ENCODE measurements around the gene VPS35L.
A peak's percentile ranks its signal among the peaks of the same experiment; 100 is the strongest.
"Not testable (repeated sequence)": the region's sequence is repeated elsewhere in the genome, so short reads cannot be mapped to it uniquely, and the experiment has no call there.

VPS35L gene

GRCh38 chr16:19711643-19712042 lies 156.1 kb downstream of the VPS35L start:
- no peak overlapping the region for H3K9ac ChIP-seq (ENCODE audit: low read length in 2 of 2)
- peaks cover 11 to 29% of the 10 kb centered on the region in 2 donors for H3K36me3 ChIP-seq (ENCODE audit: control insufficient read depth in 2 of 2, insufficient read depth in 2 of 2, low read length in 2 of 2)
- peaks cover 5% of the 10 kb centered on the region for H3K4me1 ChIP-seq (ENCODE audit: control insufficient read depth, insufficient read depth, low read length)
- H3K27ac ChIP-seq (ENCODE audit: low read length), result no peak overlapping the region
- no peak overlapping the region for H3K4me3 ChIP-seq (ENCODE audit: low read length in 2 of 2)
- H3K9me3 ChIP-seq (ENCODE audit: control insufficient read depth in 2 of 2, low read length in 2 of 2), result no peaks in the 10 kb centered on the region
- no peaks in the 10 kb centered on the region for H3K27me3 ChIP-seq (ENCODE audit: control insufficient read depth in 1 of 2, insufficient read depth in 2 of 2, low read length in 2 of 2)

GRCh38 chr16:19712418-19713058 lies 157.0 kb downstream of the VPS35L start:
- H3K4me3 ChIP-seq (ENCODE audit: low read length in 2 of 2), result no peak overlapping the region
- no peaks in the 10 kb centered on the region for H3K9me3 ChIP-seq (ENCODE audit: control insufficient read depth in 2 of 2, low read length in 2 of 2)
- no peaks in the 10 kb centered on the region for H3K27me3 ChIP-seq (ENCODE audit: control insufficient read depth in 1 of 2, insufficient read depth in 2 of 2, low read length in 2 of 2)
- no peak overlapping the region for H3K27ac ChIP-seq (ENCODE audit: low read length)
- H3K9ac ChIP-seq (ENCODE audit: low read length in 2 of 2), result no peak overlapping the region
- peaks cover 12% of the 10 kb centered on the region for H3K4me1 ChIP-seq (ENCODE audit: control insufficient read depth, insufficient read depth, low read length)
- H3K36me3 ChIP-seq (ENCODE audit: control insufficient read depth in 2 of 2, insufficient read depth in 2 of 2, low read length in 2 of 2), result peaks cover 11 to 29% of the 10 kb centered on the region in 2 donors

- H3K9ac ChIP-seq (ENCODE audit: low read length in 2 of 2), result no peak overlapping the region
- no peak overlapping the region for H3K27ac ChIP-seq (ENCODE audit: low read length)
- no peaks in the 10 kb centered on the region for H3K27me3 ChIP-seq (ENCODE audit: control insufficient read depth in 1 of 2, insufficient read depth in 2 of 2, low read length in 2 of 2)
- no peak overlapping the region for H3K4me3 ChIP-seq (ENCODE audit: low read length in 2 of 2)
- H3K36me3 ChIP-seq (ENCODE audit: control insufficient read depth in 2 of 2, insufficient read depth in 2 of 2, low read length in 2 of 2), result peaks cover 11 to 29% of the 10 kb centered on the region in 2 donors
- H3K4me1 ChIP-seq (ENCODE audit: control insufficient read depth, insufficient read depth, low read length), result peaks cover 12% of the 10 kb centered on the region
- H3K9me3 ChIP-seq (ENCODE audit: control insufficient read depth in 2 of 2, low read length in 2 of 2), result no peaks in the 10 kb centered on the region
These were observed 158.2 kb downstream of the VPS35L start for GRCh38 chr16:19713697-19714096.

GRCh38 chr16:19715566-19715965 lies 160.1 kb downstream of the VPS35L start:
- peaks cover 11 to 15% of the 10 kb centered on the region in 2 donors for H3K36me3 ChIP-seq (ENCODE audit: control insufficient read depth in 2 of 2, insufficient read depth in 2 of 2, low read length in 2 of 2)

GRCh38 chr16:19716183-19716582 lies 160.7 kb downstream of the VPS35L start:
- H3K9ac ChIP-seq (ENCODE audit: low read length in 2 of 2), result no peak overlapping the region

More at GRCh38 chr16:19715566-19715965, 160.1 kb downstream of the VPS35L start:
- Histone ChIP-seq H3K27me3 (ENCODE audit: control insufficient read depth in 1 of 2, insufficient read depth in 2 of 2, low read length in 2 of 2) (no peaks in the 10 kb centered on the region), H3K9me3 (ENCODE audit: control insufficient read depth in 2 of 2, low read length in 2 of 2) (no peaks in the 10 kb centered on the region), H3K4me3 (ENCODE audit: low read length in 2 of 2) (no peak overlapping the region), H3K9ac (ENCODE audit: low read length in 2 of 2) (no peak overlapping the region), H3K4me1 (ENCODE audit: control insufficient read depth, insufficient read depth, low read length) (peaks cover 12% of the 10 kb centered on the region), H3K27ac (ENCODE audit: low read length) (no peak overlapping the region)

GRCh38 chr16:19716728-19717127 lies 161.2 kb downstream of the VPS35L start:
- Histone ChIP-seq H3K9ac (ENCODE audit: low read length in 2 of 2) (peak overlapping the region; percentile 74 to 79), H3K4me1 (ENCODE audit: control insufficient read depth, insufficient read depth, low read length) (peaks cover 12% of the 10 kb centered on the region), H3K36me3 (ENCODE audit: control insufficient read depth in 2 of 2, insufficient read depth in 2 of 2, low read length in 2 of 2) (peaks cover 11% of the 10 kb centered on the region in 2 donors), H3K4me3 (ENCODE audit: low read length in 2 of 2) (peak overlapping the region; percentile 85 to 93)
- not testable (repeated sequence) for H3K27ac ChIP-seq (ENCODE audit: low read length); H3K27me3 ChIP-seq (ENCODE audit: control insufficient read depth in 1 of 2, insufficient read depth in 2 of 2, low read length in 2 of 2); H3K9me3 ChIP-seq (ENCODE audit: control insufficient read depth in 2 of 2, low read length in 2 of 2)

More at GRCh38 chr16:19716183-19716582, 160.7 kb downstream of the VPS35L start:
- Histone ChIP-seq H3K4me3 (ENCODE audit: low read length in 2 of 2) (no peak overlapping the region), H3K27ac (ENCODE audit: low read length) (no peak overlapping the region), H3K4me1 (ENCODE audit: control insufficient read depth, insufficient read depth, low read length) (peaks cover 12% of the 10 kb centered on the region), H3K36me3 (ENCODE audit: control insufficient read depth in 2 of 2, insufficient read depth in 2 of 2, low read length in 2 of 2) (peaks cover 11 to 12% of the 10 kb centered on the region in 2 donors), H3K27me3 (ENCODE audit: control insufficient read depth in 1 of 2, insufficient read depth in 2 of 2, low read length in 2 of 2) (no peaks in the 10 kb centered on the region), H3K9me3 (ENCODE audit: control insufficient read depth in 2 of 2, low read length in 2 of 2) (no peaks in the 10 kb centered on the region)

GRCh38 chr16:19717314-19717713 lies 161.8 kb downstream of the VPS35L start:
- Histone ChIP-seq H3K4me3 (ENCODE audit: low read length in 2 of 2) (peak overlapping the region; percentile 85 to 93), H3K36me3 (ENCODE audit: control insufficient read depth in 2 of 2, insufficient read depth in 2 of 2, low read length in 2 of 2) (peaks cover 7 to 11% of the 10 kb centered on the region in 2 donors), H3K9me3 (ENCODE audit: control insufficient read depth in 2 of 2, low read length in 2 of 2) (no peaks in the 10 kb centered on the region), H3K9ac (ENCODE audit: low read length in 2 of 2) (peak overlapping the region; percentile 74 to 79), H3K27ac (ENCODE audit: low read length) (peak overlapping the region; percentile 67), H3K4me1 (ENCODE audit: control insufficient read depth, insufficient read depth, low read length) (peaks cover 12% of the 10 kb centered on the region), H3K27me3 (ENCODE audit: control insufficient read depth in 1 of 2, insufficient read depth in 2 of 2, low read length in 2 of 2) (no peaks in the 10 kb centered on the region)

GRCh38 chr16:19717741-19718623 lies 162.5 kb downstream of the VPS35L start, which contains the start of the genes IQCK and KNOP1:
IQCK (plus strand) TSS chr16:19718271; CDS start chr16:19718307, 36 bp downstream.
KNOP1 (minus strand) TSS chr16:19718227; CDS start chr16:19715035, 3,192 bp downstream.
- H3K9ac ChIP-seq (ENCODE audit: low read length in 2 of 2), result peak within 1 kb of the TSS; percentile 75 to 79
- H3K4me3 ChIP-seq (ENCODE audit: low read length in 2 of 2), result peak within 1 kb of the TSS; percentile 85 to 93
- no peaks in the 10 kb centered on the region for H3K9me3 ChIP-seq (ENCODE audit: control insufficient read depth in 2 of 2, low read length in 2 of 2)
- no peaks in the 10 kb centered on the region for H3K27me3 ChIP-seq (ENCODE audit: control insufficient read depth in 1 of 2, insufficient read depth in 2 of 2, low read length in 2 of 2)
- H3K27ac ChIP-seq (ENCODE audit: low read length), result peak within 1 kb of the TSS; percentile 67
- H3K36me3 ChIP-seq (ENCODE audit: control insufficient read depth in 2 of 2, insufficient read depth in 2 of 2, low read length in 2 of 2), result peaks cover 7 to 8% of the 10 kb centered on the region in 2 donors
- H3K4me1 ChIP-seq (ENCODE audit: control insufficient read depth, insufficient read depth, low read length), result peaks cover 12% of the 10 kb centered on the region

- Histone ChIP-seq H3K27ac (ENCODE audit: low read length) (peak overlapping the region; percentile 67), H3K4me1 (ENCODE audit: control insufficient read depth, insufficient read depth, low read length) (peaks cover 12% of the 10 kb centered on the region), H3K27me3 (ENCODE audit: control insufficient read depth in 1 of 2, insufficient read depth in 2 of 2, low read length in 2 of 2) (no peaks in the 10 kb centered on the region), H3K36me3 (ENCODE audit: control insufficient read depth in 2 of 2, insufficient read depth in 2 of 2, low read length in 2 of 2) (peaks cover 7 to 8% of the 10 kb centered on the region in 2 donors), H3K4me3 (ENCODE audit: low read length in 2 of 2) (peak overlapping the region; percentile 85 to 93), H3K9me3 (ENCODE audit: control insufficient read depth in 2 of 2, low read length in 2 of 2) (no peaks in the 10 kb centered on the region), H3K9ac (ENCODE audit: low read length in 2 of 2) (peak overlapping the region; percentile 75 to 79)
These were observed 163.1 kb downstream of the VPS35L start for GRCh38 chr16:19718624-19718965.

- Histone ChIP-seq H3K36me3 (ENCODE audit: control insufficient read depth in 2 of 2, insufficient read depth in 2 of 2, low read length in 2 of 2) (no peaks in the 10 kb centered on the region), H3K9ac (ENCODE audit: low read length in 2 of 2) (no peak overlapping the region), H3K27ac (ENCODE audit: low read length) (no peak overlapping the region), H3K4me3 (ENCODE audit: low read length in 2 of 2) (no peak overlapping the region), H3K27me3 (ENCODE audit: control insufficient read depth in 1 of 2, insufficient read depth in 2 of 2, low read length in 2 of 2) (no peaks in the 10 kb centered on the region), H3K9me3 (ENCODE audit: control insufficient read depth in 2 of 2, low read length in 2 of 2) (no peaks in the 10 kb centered on the region), H3K4me1 (ENCODE audit: control insufficient read depth, insufficient read depth, low read length) (peaks cover under 1% of the 10 kb centered on the region)
These were observed 166.9 kb downstream of the VPS35L start for GRCh38 chr16:19722269-19722952.
